ENCODE measurements around the gene FECH.
"Not testable (repeated sequence)": the region's sequence is repeated elsewhere in the genome, so short reads cannot be mapped to it uniquely, and the experiment has no call there.

The FECH gene

DNA sequence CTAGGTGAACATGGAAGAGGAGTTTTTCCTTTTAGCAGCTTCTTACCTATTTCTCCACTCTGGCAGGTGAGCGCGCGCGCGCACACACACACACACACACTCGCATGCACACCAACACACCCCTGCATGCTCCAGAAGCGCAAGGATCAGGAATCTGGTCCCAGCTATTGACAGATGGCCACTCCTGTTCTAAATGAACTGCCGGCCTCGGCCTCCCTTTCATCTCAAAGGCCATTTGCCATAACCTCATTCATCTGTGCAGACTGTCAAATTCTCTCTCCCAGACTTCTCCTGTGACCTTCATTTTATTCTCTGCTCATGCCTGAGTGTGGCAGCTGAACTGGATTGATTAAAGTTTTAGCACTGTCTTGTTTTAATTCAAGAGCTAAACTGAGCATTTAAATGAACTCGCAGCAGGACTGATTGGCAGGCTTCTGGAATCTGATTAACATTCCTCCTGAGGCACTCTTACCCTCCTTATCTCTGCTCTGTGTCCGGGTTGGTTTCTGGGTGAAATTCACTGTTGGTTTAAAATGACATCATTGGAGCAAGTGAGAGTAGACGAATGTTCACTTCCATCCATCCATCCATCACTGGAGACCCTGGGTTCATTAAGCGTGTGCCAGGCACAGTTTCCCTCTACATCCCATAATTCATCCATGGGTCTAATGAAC lies 58.8 kb downstream of the FECH start:
- DNase-seq: no peak

DNA sequence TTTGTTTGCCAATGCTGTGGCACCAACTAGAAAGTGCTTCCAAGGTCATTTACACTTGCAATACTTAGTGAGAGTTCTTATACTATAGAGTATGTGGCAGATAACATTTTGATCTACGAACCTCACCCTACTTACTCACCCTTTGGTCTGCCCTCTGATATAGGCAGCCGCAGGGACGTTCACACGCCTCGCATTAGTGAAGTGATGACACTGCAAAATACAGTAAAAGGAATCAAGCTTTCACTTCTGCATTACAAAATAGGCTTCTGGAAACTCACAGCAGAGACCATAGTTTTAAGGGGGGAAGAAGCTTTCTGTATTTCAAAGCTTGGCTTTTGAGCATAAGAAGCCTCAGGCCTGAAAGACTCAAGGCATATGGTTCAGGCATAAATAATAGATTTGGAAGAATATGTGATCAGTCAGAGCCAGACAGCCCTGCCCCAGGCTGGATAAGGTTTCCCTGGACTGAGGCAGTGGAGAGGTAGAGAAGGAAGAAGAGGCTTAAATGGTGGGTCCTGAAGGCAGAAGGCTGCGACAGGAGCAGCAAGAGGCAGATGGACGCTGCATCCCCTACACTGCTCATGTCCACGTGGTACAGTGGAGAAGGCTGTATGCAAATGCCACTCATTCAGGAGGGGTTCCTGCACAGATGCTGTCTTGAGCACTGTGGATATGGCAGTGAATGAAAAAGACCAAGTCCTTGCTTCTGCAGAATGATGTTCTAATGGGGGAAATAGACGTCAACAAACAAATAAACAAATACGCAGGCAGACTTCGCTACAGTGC lies 63.1 kb downstream of the FECH start:
- no peak for DNase-seq

- not testable (repeated sequence) for DNase-seq
Observed at GRCh38 chr18:57522348-57522747, 64.2 kb downstream of the FECH start.

- DNase-seq: no peak
Observed at GRCh38 chr18:57519668-57520424, 66.7 kb downstream of the FECH start.

GRCh38 chr18:57518533-57518932 lies 68.0 kb downstream of the FECH start:
- no peak for DNase-seq

- DNase-seq: no peak
Observed at GRCh38 chr18:57516056-57516455, 70.4 kb downstream of the FECH start.

GRCh38 chr18:57505231-57505630 lies 81.3 kb downstream of the FECH start:
- DNase-seq: no peak

- DNase-seq: no peak
Observed at GRCh38 chr18:57502624-57503023, 83.9 kb downstream of the FECH start.

DNA sequence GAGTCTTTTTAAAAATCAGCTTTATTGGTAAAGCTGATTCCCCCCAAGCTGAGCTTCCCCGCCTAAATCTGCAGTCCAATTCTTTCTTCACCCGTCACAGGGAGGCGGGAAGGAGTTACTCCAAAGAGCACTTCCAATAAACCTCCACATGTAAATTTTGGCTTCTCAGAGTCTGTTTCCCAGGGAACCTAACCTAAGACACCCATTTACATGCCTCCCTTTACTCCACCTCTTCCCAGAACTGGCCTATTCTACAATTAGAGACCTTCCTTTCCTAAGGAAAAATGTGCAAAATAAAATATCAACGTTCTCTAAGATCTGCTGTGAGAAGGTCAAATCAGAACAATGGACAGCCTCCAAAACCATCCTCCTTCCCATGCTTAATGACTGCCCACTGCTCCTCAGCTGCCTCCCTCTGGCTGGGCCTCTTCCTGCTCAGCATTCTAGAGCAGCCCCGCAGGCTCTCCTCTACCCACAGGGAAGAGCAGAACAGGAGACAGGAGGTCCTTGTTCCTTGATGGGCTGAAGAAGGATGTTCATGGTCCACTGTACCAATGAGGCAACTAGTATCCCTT lies 87.7 kb downstream of the FECH start:
- DNase-seq: no peak
